Measurements from ENCODE around the gene DMRT3. TPM values are rescaled to one million over a fixed set of nuclear protein-coding genes. Genes with fewer than 3 reads are reported as not detected.
"Not testable (repeated sequence)": the region's sequence is repeated elsewhere in the genome, so short reads cannot be mapped to it uniquely, and the experiment has no call there.

Gene DMRT3
- total RNA-seq, 4 donors from 2014 or later: not detected

GRCh38 chr9:998299-999110 lies 22.1 kb downstream of the DMRT3 start:
- DNase-seq, H3K4me1 ChIP-seq, H3K4me3 ChIP-seq, H3K27ac ChIP-seq, H3K36me3 ChIP-seq, H3K9me3 ChIP-seq, H3K27me3 ChIP-seq: not testable (repeated sequence)
- peak in 2 of 6 experiments; percentile 6 to 11 for TF ChIP-seq CTCF (IDR thresholded peaks at IDR 0.05)

DNA sequence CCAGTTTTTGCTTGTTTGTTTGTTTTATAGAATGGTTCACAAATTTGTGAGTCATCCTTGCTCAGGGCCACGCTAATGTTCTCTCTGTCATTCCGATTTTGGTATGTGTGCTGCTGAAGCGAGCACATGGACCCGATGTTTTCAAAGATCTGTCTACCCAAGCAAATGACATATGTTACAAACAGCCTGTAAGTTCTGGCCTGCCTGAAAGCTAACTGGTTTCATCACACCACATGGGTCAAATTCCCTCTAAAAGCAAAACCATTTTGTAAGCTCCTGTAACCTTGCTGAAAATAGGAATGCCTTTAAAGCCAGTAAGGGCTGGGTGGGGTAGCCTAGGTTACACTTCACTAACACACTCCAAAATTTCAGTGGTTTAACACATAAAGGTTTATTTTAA lies 25.4 kb downstream of the DMRT3 start:
- no peak for DNase-seq
- no peaks in the 10 kb centered on the region for H3K9me3 ChIP-seq
- H3K27me3 ChIP-seq: no peaks in the 10 kb centered on the region
- no peaks in the 10 kb centered on the region for H3K36me3 ChIP-seq
- no peak for TF ChIP-seq CTCF (IDR thresholded peaks at IDR 0.05)
- H3K4me1 ChIP-seq: no peaks in the 10 kb centered on the region
- no peak overlapping the region for H3K27ac ChIP-seq
- no peak overlapping the region for H3K4me3 ChIP-seq

GRCh38 chr9:1002678-1003077 lies 26.2 kb downstream of the DMRT3 start:
- H3K36me3 ChIP-seq: no peaks in the 10 kb centered on the region
- no peak overlapping the region for H3K4me3 ChIP-seq
- no peaks in the 10 kb centered on the region for H3K4me1 ChIP-seq
- H3K9me3 ChIP-seq: no peaks in the 10 kb centered on the region
- H3K27me3 ChIP-seq: no peaks in the 10 kb centered on the region
- TF ChIP-seq POLR2A (IDR thresholded peaks at IDR 0.05) (no peak), CTCF (IDR thresholded peaks at IDR 0.05) (no peak)
- H3K27ac ChIP-seq: no peak overlapping the region
- DNase-seq: no peak

DNA sequence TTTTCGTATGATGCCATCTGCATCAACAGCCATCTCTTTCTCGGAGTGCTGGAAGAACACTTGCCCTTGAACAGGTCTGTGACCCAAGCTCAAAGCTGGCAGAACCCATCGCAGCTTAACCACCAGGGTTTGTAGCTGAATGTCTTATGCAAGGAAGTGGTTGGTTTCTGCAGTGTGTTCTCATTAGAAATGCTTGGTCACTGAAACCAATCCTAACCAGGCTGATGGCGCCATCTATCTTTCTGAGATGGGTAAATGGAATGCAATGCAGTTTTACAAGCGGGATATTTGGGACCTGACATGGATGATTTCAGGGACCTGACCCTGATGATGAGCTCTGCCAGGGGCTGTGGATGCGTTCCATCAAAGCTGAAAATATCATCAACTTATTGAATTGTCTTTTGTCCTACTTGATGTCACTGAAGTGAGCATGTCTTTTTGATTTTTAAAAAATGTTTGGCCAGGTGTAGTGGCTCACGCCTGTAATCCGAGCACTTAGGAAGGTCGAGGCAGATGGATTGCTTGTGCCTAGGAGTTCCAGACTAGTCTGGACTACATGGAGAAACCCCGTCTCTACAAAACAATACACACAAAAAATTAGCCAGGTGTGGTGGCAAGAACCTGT lies 28.7 kb downstream of the DMRT3 start:
- Histone ChIP-seq H3K4me3 (no peak overlapping the region), H3K4me1 (no peaks in the 10 kb centered on the region), H3K27ac (no peak overlapping the region), H3K36me3 (no peaks in the 10 kb centered on the region), H3K9me3 (no peaks in the 10 kb centered on the region), H3K27me3 (no peaks in the 10 kb centered on the region)
- peak in 1 of 3 donors; percentile 55 for DNase-seq
- TF ChIP-seq POLR2A (IDR thresholded peaks at IDR 0.05) (no peak), CTCF (IDR thresholded peaks at IDR 0.05) (peak in 4 of 6 experiments; percentile 41 to 59 (median 52))

GRCh38 chr9:1007312-1007711 lies 30.9 kb downstream of the DMRT3 start:
- Histone ChIP-seq H3K36me3 (no peaks in the 10 kb centered on the region), H3K27me3 (no peaks in the 10 kb centered on the region), H3K4me3 (no peak overlapping the region), H3K27ac (no peak overlapping the region), H3K4me1 (no peaks in the 10 kb centered on the region), H3K9me3 (no peaks in the 10 kb centered on the region)
- DNase-seq: no peak
- TF ChIP-seq CTCF (IDR thresholded peaks at IDR 0.05) (no peak), POLR2A (IDR thresholded peaks at IDR 0.05) (no peak)

Data from Peyer's patch (tissue), 4 donors.